GM12892 (cell line): ENCODE measurements around the gene AGO1.
"Not testable (repeated sequence)": the region's sequence is repeated elsewhere in the genome, so short reads cannot be mapped to it uniquely, and the experiment has no call there.

Experiments
- DNase-seq: peaks from one replicate; pipeline ENCODE4 v3.0.0; 2011; ENCODE audit not compliant: insufficient read length
- FAIRE-seq: peaks from 2 replicates; lab custom pipeline; 2011; peaks lifted over from hg19 to GRCh38; lab: Jason Lieb, UNC
- POLR2A ChIP-seq: IDR thresholded peaks from 2 replicates; pipeline ENCODE4 v1.6.1; 2011; ENCODE audit warnings: low read depth, low read length, control low read depth
- POLR2AphosphoS5 ChIP-seq: IDR thresholded peaks from 2 replicates; pipeline ENCODE4 v1.6.1; 2011; ENCODE audit warnings: low read depth, low read length, control low read depth
- TAF1 ChIP-seq: IDR thresholded peaks from 2 replicates; pipeline ENCODE4 v1.6.1; 2011; ENCODE audit warnings: low read depth, mild to moderate bottlenecking, control low read depth, low read length, borderline replicate concordance

AGO1 gene

GRCh38 chr1:35870651-35871309, 12.2 kb upstream of the AGO1 start:
- no peak for TF ChIP-seq POLR2A
- TF ChIP-seq POLR2AphosphoS5 = no peak
- no peak for TF ChIP-seq TAF1
- no peak for FAIRE-seq
- no peak for DNase-seq

GRCh38 chr1:35873243-35873750, 9.7 kb upstream of the AGO1 start:
- no peak for FAIRE-seq

GRCh38 chr1:35874115-35874514, 8.9 kb upstream of the AGO1 start:
- not testable (repeated sequence) for FAIRE-seq, DNase-seq

More at GRCh38 chr1:35873243-35873750, 9.7 kb upstream of the AGO1 start:
- DNase-seq = no peak
- TF ChIP-seq POLR2A = no peak
- TF ChIP-seq POLR2AphosphoS5 = no peak

DNA sequence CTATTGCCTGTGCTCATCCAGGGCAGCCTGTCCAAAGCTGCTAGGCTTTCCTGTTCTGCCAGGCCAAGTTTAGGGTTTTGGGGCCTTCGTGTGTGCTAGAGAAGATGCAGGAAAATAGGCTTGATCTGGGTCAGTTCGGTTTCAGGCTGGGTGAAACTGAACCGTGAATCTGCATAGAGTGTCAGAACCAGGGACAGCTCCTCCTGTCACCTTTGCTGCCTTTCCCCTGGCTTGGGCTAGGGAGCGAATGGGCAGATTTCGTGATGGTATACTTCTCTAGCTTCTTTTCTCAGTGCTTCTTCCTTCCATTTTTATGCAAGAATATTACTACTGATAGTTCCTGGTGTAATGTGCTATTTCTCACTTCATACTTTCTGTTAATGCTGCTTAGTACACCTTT, 6.0 kb upstream of the AGO1 start:
- DNase-seq (no peak), FAIRE-seq (no peak)
- TF ChIP-seq TAF1 (no peak), POLR2A (no peak), POLR2AphosphoS5 (no peak)

- FAIRE-seq (no peak), DNase-seq (no peak)
- TF ChIP-seq TAF1 (no peak), POLR2AphosphoS5 (no peak), POLR2A (no peak)
Observed at GRCh38 chr1:35881850-35882273, 1.1 kb upstream of the AGO1 start.

GRCh38 chr1:35882586-35882944, 444 bp upstream of the AGO1 start:
- no peak for FAIRE-seq
- TF ChIP-seq POLR2A (no peak), TAF1 (no peak), POLR2AphosphoS5 (no peak)
- no peak for DNase-seq

DNA sequence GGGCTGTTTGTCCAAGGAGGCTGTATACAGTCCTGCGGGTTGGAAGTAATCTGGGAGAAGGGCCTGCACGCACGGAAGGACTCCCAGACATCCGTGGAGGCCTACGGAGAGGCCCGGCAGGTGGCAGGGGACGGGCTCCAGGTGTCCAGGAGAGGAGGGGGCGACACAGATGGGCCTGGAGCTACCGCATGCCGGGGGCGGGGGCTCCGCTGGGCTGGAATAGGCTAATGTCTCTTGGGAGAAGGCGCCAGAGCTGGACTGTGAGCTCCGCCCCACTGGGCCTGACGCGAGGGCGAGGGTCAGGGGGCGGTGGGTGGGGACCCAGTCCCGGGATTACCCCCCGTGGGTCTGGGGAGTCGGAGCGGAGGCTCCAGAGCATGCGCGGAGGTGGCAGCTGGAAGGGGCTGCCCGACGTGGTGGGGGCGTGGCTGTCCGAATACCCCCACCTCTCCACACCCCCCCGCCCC, 659 bp downstream of the AGO1 start:
- peak; percentile 48 for DNase-seq
- TF ChIP-seq POLR2A = no peak
- TF ChIP-seq POLR2AphosphoS5 = no peak
- no peak for TF ChIP-seq TAF1

GRCh38 chr1:35884934-35885333, 1.9 kb downstream of the AGO1 start:
- FAIRE-seq (no peak), DNase-seq (no peak)
- TF ChIP-seq POLR2AphosphoS5 (no peak), POLR2A (no peak), TAF1 (no peak)

More for the DNA sequence above, 659 bp downstream of the AGO1 start:
- peak; percentile 73 for FAIRE-seq

- TF ChIP-seq POLR2AphosphoS5 = no peak
- no peak for TF ChIP-seq POLR2A
- TF ChIP-seq TAF1 = no peak
- DNase-seq (no peak), FAIRE-seq (no peak)
Observed at GRCh38 chr1:35885961-35886558, 3.1 kb downstream of the AGO1 start.

DNA sequence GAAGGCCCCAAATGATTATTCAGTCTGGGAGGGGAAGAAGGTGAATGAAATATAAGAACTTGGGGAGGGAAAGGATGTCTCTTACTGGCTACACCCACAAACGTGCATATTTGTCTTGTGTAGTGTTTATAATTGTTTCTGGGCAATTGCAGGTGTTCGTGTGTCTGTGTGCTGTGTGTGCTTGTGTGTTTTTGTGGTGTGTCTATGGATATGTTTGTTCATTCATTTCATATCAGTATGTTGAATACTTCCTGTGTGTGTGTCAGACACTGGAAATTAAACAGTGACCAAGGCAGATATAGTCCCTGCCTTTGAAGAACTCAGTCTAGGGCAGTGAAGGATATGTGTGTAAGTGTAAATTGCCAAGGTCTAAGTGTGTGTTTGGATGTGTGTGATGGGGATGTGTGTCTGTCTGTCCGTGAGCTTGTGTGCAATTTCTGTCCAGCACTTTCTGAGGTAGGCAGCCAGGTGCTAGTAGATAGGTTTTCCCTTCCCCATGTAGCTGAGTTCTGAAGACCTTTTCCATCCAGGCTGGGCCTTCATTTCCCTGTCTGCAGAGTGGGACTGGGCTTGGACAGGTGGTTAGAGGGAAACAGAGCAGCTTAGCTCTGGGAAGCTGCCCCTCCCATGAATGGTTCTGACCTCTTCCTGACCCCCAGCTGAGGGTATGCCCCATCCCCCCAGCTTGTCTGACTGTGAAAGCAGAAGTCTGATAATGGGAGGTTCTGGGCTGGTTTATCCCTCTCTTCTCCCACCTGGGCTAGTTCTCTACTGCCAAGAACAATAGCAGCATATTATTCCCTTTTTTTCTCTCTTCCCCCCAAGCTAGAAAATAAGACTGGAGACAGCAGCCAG, 3.8 kb downstream of the AGO1 start:
- TF ChIP-seq POLR2A (no peak), POLR2AphosphoS5 (no peak), TAF1 (no peak)
- DNase-seq = peak; percentile 32
- peak; percentile 74 for FAIRE-seq

DNA sequence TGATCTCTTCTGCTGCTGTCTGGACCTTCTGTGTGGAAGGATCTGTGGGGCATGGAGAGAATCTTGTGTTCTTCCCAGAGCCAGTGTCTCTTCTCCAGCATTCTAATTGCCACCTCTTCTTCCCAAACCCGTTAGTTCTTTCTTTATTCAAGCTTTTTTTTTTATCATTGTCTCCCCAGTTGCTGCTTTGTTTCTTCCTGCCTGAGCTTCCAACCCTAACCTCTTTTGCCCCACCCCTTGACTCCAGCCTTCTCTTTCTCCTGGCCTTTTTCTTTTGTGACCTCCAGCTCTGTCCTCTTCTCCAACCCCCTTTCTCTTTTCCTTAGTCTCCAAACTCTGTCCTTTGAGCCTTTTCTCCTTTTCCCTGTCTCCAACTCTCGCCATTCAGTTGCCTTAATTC, 4.5 kb downstream of the AGO1 start:
- no peak for TF ChIP-seq TAF1
- no peak for TF ChIP-seq POLR2AphosphoS5
- no peak for TF ChIP-seq POLR2A
- DNase-seq = no peak
- no peak for FAIRE-seq

GRCh38 chr1:35888255-35888654, 5.2 kb downstream of the AGO1 start:
- FAIRE-seq = no peak
- no peak for DNase-seq
- no peak for TF ChIP-seq TAF1
- no peak for TF ChIP-seq POLR2AphosphoS5
- no peak for TF ChIP-seq POLR2A

DNA sequence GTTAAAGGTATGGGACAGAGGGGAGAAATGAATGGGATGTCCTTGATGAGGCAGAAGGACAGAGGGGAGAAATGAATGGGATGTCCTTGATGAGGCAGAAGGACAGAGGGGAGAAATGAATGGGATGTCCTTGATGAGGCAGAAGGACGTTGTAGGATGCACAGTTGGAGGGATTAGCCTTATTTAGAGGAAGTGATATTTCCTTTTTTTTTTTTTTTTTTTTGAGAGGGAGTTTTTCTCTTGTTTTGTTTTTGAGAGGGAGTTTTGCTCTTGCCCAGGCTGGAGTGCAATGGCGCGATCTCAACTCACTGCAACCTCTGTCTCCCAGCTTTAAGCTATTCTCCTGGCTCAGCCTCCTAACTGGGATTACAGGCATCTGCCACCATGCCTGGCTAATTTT, 6.0 kb downstream of the AGO1 start:
- not testable (repeated sequence) for DNase-seq, FAIRE-seq
